GM23338 (cell line): ENCODE data around the gene BBS4.

ENCODE experiments used
- CREB1 ChIP-seq: fragments of 250-450 bp; sonication (Bioruptor Pico); IDR thresholded peaks from 2 replicates; pipeline ENCODE4 v1.5.0; 2020; ENCODE audit warnings: low read depth, mild to moderate bottlenecking, moderate library complexity
- CTCF ChIP-seq, 2 experiments: fragments of 200-600 bp in 1 of 2; sonication (generic) in 1 of 2; conservative IDR thresholded peaks; 2 replicates each; pipeline versions ENCODE4 v1.5.1 to v1.6.1; 2016 to 2017; ENCODE audit warnings: antibody characterized with exemption in 2 of 2, low read depth in 2 of 2, mild to moderate bottlenecking in 2 of 2, moderate library complexity in 1 of 2
- EZH2 ChIP-seq: fragments of 200-600 bp; sonication (generic); IDR thresholded peaks from one replicate; pipeline ENCODE4 v1.8.0; 2017; ENCODE audit warnings: antibody characterized with exemption, mild to moderate bottlenecking, low read depth; ENCODE audit not compliant: unreplicated experiment
- EZH2phosphoT487 ChIP-seq: fragments of 200-600 bp; sonication (generic); IDR thresholded peaks from one replicate; pipeline ENCODE4 v1.8.1; 2018; ENCODE audit warnings: antibody characterized with exemption; ENCODE audit not compliant: unreplicated experiment
- JUNB ChIP-seq: IDR thresholded peaks from one replicate; pipeline ENCODE4 v1.6.1; 2016; ENCODE audit warnings: antibody characterized with exemption; ENCODE audit not compliant: unreplicated experiment
- POLR2AphosphoS5 ChIP-seq: IDR thresholded peaks from 2 replicates; pipeline ENCODE4 v1.6.1; 2016; ENCODE audit warnings: antibody characterized with exemption, low read depth
- REST ChIP-seq: IDR thresholded peaks from one replicate; pipeline ENCODE4 v1.6.1; 2018; ENCODE audit warnings: antibody characterized with exemption; ENCODE audit not compliant: unreplicated experiment
- STAT1 ChIP-seq: IDR thresholded peaks from one replicate; pipeline ENCODE4 v1.6.1; 2016; ENCODE audit warnings: antibody characterized with exemption; ENCODE audit not compliant: unreplicated experiment
- ZNF114 ChIP-seq: fragments of 250-450 bp; sonication (Bioruptor Pico); IDR thresholded peaks from 2 replicates; pipeline ENCODE4 v1.5.0; 2020; ENCODE audit warnings: mild to moderate bottlenecking, moderate library complexity
- ZNF331 ChIP-seq: fragments of 250-450 bp; sonication (Bioruptor Pico); IDR thresholded peaks from 2 replicates; pipeline ENCODE4 v1.5.0; 2020; ENCODE audit warnings: low read depth, mild to moderate bottlenecking, moderate library complexity

GRCh38 chr15:72749700-72750099 lies 63.7 kb downstream of the BBS4 start:
- no peak for TF ChIP-seq CTCF (conservative IDR thresholded peaks at IDR 0.05; ENCODE audit: low read depth in 2 of 2)
- TF ChIP-seq EZH2: no peak
- TF ChIP-seq EZH2phosphoT487: no peak
- no peak for TF ChIP-seq ZNF114 (CRISPR knock-in tag)
- TF ChIP-seq REST: no peak
- no peak for TF ChIP-seq CREB1 (CRISPR knock-in tag)
- TF ChIP-seq POLR2AphosphoS5: no peak
- TF ChIP-seq STAT1: no peak
- TF ChIP-seq JUNB: no peak
- no peak for TF ChIP-seq ZNF331 (CRISPR knock-in tag)
